Caco-2 (cell line): ENCODE data around the gene IFTAP. TPM values are rescaled to one million over a fixed set of nuclear protein-coding genes. Genes with fewer than 3 reads are reported as not detected.
A peak's percentile ranks its signal among the peaks of the same experiment; 100 is the strongest.

Experiments
- BruUV-seq: library from RNA; stranded (reverse); fragments of 400-500 nt; replicated peaks from 2 replicates; lab custom pipeline; 2021; lab: Mats Ljungman, UMichigan
- CTCF ChIA-PET: fragments of 300-600 bp; sonication (Branson Sonifier 250); formaldehyde crosslinking; loops from one replicate; lab custom pipeline; 2022; ENCODE audit warnings: antibody characterized with exemption; lab: Charles Lee
- POLR2A ChIA-PET: fragments of 300-600 bp; sonication (Branson Sonifier 250); formaldehyde crosslinking; loops from one replicate; lab custom pipeline; 2022; ENCODE audit warnings: antibody characterized with exemption; lab: Charles Lee
- DNase-seq, 2 experiments: peaks; one replicate each; pipeline versions ENCODE4 v3.0.0 to v3.0.0-alpha.2; 2020 to 2022
- H3K27me3 ChIP-seq: replicated peaks from 2 replicates; pipeline ENCODE4 v1.6.0; 2011; ENCODE audit warnings: low read length; ENCODE audit not compliant: control insufficient read depth, insufficient read depth
- H3K36me3 ChIP-seq: 2 replicates; pipeline ENCODE4 v1.5.1; 2011; ENCODE audit warnings: low read length; ENCODE audit not compliant: control insufficient read depth, insufficient read depth
- H3K4me1 ChIP-seq: fragments of 250-450 bp; sonication (Bioruptor Pico); 2 replicates; pipeline ENCODE4 v1.5.1; 2020; ENCODE audit warnings: mild to moderate bottlenecking
- H3K4me3 ChIP-seq: 2 replicates; pipeline ENCODE4 v1.5.1; 2011; ENCODE audit warnings: low read depth, mild to moderate bottlenecking, control low read depth, low read length
- H3K9me3 ChIP-seq: fragments of 250-450 bp; sonication (Bioruptor Pico); 2 replicates; pipeline ENCODE4 v1.5.1; 2020; ENCODE audit warnings: mild to moderate bottlenecking, moderate library complexity
- H3K27ac Mint-ChIP-seq: one replicate; pipeline ENCODE4 v1.8.0; 2022; ENCODE audit warnings: mixed read lengths; ENCODE audit not compliant: unreplicated experiment
- H3K27me3 Mint-ChIP-seq: one replicate; pipeline ENCODE4 v1.8.0; 2022; ENCODE audit warnings: mixed read lengths; ENCODE audit not compliant: insufficient read depth, unreplicated experiment
- H3K36me3 Mint-ChIP-seq: one replicate; pipeline ENCODE4 v1.8.0; 2022; ENCODE audit warnings: mild to moderate bottlenecking, mixed read lengths; ENCODE audit not compliant: insufficient read depth, unreplicated experiment
- H3K4me1 Mint-ChIP-seq: one replicate; pipeline ENCODE4 v1.8.0; 2022; ENCODE audit warnings: low read depth, mixed read lengths; ENCODE audit not compliant: unreplicated experiment
- H3K4me3 Mint-ChIP-seq: one replicate; pipeline ENCODE4 v1.8.0; 2022; ENCODE audit warnings: mild to moderate bottlenecking, moderate library complexity, mixed read lengths; ENCODE audit not compliant: unreplicated experiment
- H3K9me3 Mint-ChIP-seq: one replicate; pipeline ENCODE4 v1.8.0; 2022; ENCODE audit warnings: mixed read lengths; ENCODE audit not compliant: unreplicated experiment
- CTCF ChIP-seq, 2 experiments: fragments of 200-600 bp in 1 of 2; IDR thresholded peaks; 1 replicate in 1 of 2; 2 replicates in 1 of 2; pipeline versions ENCODE4 v1.5.1 to v1.8.0; 2011 to 2022; ENCODE audit warnings: antibody characterized with exemption in 1 of 2, control low read depth in 1 of 2, inconsistent platforms in 1 of 2, low read depth in 1 of 2, low read length in 1 of 2, mild to moderate bottlenecking in 1 of 2, moderate library complexity in 1 of 2; ENCODE audit not compliant: insufficient read depth in 1 of 2, severe bottlenecking in 1 of 2, unreplicated experiment in 1 of 2
- intact Hi-C: fragments of 100-400 bp; cut with micrococcal nuclease; formaldehyde crosslinking; loops from one replicate; pipeline ENCODE4 v1.10.0; 2022; ENCODE audit not compliant: unreplicated experiment
- total RNA-seq: library from RNA; stranded (reverse); gene quantifications from 2 replicates; pipeline ENCODE4 v1.2.3, GENCODE V29; 2022

IFTAP gene
- total RNA-seq, 1 experiment from 2014 or later, result 10.4 TPM

- CTCF ChIA-PET, result interaction anchor here (0.6 kb wide), 1 partner anchor 270 kb away, joined by 3 read pairs; no protein-coding TSS in a partner anchor
- POLR2A ChIA-PET, result no interaction called here
- no peak overlapping the region for H3K4me3 Mint-ChIP-seq
- H3K4me3 ChIP-seq, result no peak overlapping the region
- H3K4me1 Mint-ChIP-seq, result no peaks in the 10 kb centered on the region
- H3K27me3 ChIP-seq, result no peaks in the 10 kb centered on the region
- no peaks in the 10 kb centered on the region for H3K4me1 ChIP-seq
- no peaks in the 10 kb centered on the region for H3K36me3 Mint-ChIP-seq
- TF ChIP-seq CTCF (IDR thresholded peaks at IDR 0.05; ENCODE audit: insufficient read depth in 1 of 2, low read depth in 1 of 2, low read length in 1 of 2, severe bottlenecking in 1 of 2, unreplicated experiment in 1 of 2), result no peak
- no peaks in the 10 kb centered on the region for H3K36me3 ChIP-seq
- intact Hi-C loops, result no loop called here
- peaks cover 2% of the 10 kb centered on the region for H3K27me3 Mint-ChIP-seq
- H3K27ac Mint-ChIP-seq, result no peak overlapping the region
- H3K9me3 ChIP-seq, result peaks cover 4% of the 10 kb centered on the region; the same call in 1 of the 2 replicates
- no TSS peak for BruUV-seq
- no peak for DNase-seq
- H3K9me3 Mint-ChIP-seq, result no peaks in the 10 kb centered on the region
These were observed 36.3 kb upstream of the IFTAP start for GRCh38 chr11:36557991-36558390.

GRCh38 chr11:36558571-36559413 lies 35.5 kb upstream of the IFTAP start:
- Histone ChIP-seq H3K4me3 (no peak overlapping the region), H3K4me1 (no peaks in the 10 kb centered on the region), H3K9me3 (peaks cover 4% of the 10 kb centered on the region; the same call in 1 of the 2 replicates), H3K27me3 (no peaks in the 10 kb centered on the region), H3K36me3 (no peaks in the 10 kb centered on the region)
- no peak overlapping the region for H3K27ac Mint-ChIP-seq
- H3K4me3 Mint-ChIP-seq, result no peak overlapping the region
- CTCF ChIA-PET, result interaction anchor here (1.4 kb wide), 1 partner anchor 188 kb away, joined by 3 read pairs; no protein-coding TSS in a partner anchor
- no peak for DNase-seq
- no peak for TF ChIP-seq CTCF (IDR thresholded peaks at IDR 0.05; ENCODE audit: insufficient read depth in 1 of 2, low read depth in 1 of 2, low read length in 1 of 2, severe bottlenecking in 1 of 2, unreplicated experiment in 1 of 2)
- POLR2A ChIA-PET, result no interaction called here
- no TSS peak for BruUV-seq
- H3K36me3 Mint-ChIP-seq, result no peaks in the 10 kb centered on the region
- peaks cover 2% of the 10 kb centered on the region for H3K27me3 Mint-ChIP-seq
- intact Hi-C loops, result no loop called here
- H3K9me3 Mint-ChIP-seq, result no peaks in the 10 kb centered on the region
- H3K4me1 Mint-ChIP-seq, result no peaks in the 10 kb centered on the region

GRCh38 chr11:36564376-36565030 lies 29.8 kb upstream of the IFTAP start:
- ChIA-PET POLR2A (no interaction called here), CTCF (interaction anchor here (0.6 to 3.5 kb wide), 7 partner anchors 59 to 183 kb away, joined by 3 to 35 read pairs (median 5); no protein-coding TSS in a partner anchor)
- Mint-ChIP-seq H3K9me3 (no peaks in the 10 kb centered on the region), H3K4me3 (peak overlapping the region; percentile 47), H3K4me1 (no peaks in the 10 kb centered on the region), H3K36me3 (no peaks in the 10 kb centered on the region), H3K27ac (no peak overlapping the region), H3K27me3 (peaks cover 8% of the 10 kb centered on the region)
- no peaks in the 10 kb centered on the region; the same call in 1 of the 2 replicates for H3K27me3 ChIP-seq
- DNase-seq, result peak; percentile 44 to 51
- peak; percentile 60 to 71 for TF ChIP-seq CTCF (IDR thresholded peaks at IDR 0.05; ENCODE audit: insufficient read depth in 1 of 2, low read depth in 1 of 2, low read length in 1 of 2, severe bottlenecking in 1 of 2, unreplicated experiment in 1 of 2)
- H3K36me3 ChIP-seq, result no peaks in the 10 kb centered on the region
- H3K9me3 ChIP-seq, result no peaks in the 10 kb centered on the region
- no peak overlapping the region for H3K4me3 ChIP-seq
- BruUV-seq, result no TSS peak
- no peaks in the 10 kb centered on the region for H3K4me1 ChIP-seq
- intact Hi-C loops, result loop anchor here (1.0 to 5.0 kb wide), 4 partner anchors 58 to 183 kb away; no protein-coding TSS in a partner anchor
